Right lobe of liver (tissue), 4 donors: ENCODE measurements around the gene BDH1.

Source experiments
- POLR2A ChIP-seq: fragments of 450-650 bp; IDR thresholded peaks from one replicate; pipeline ENCODE4 v1.6.1; 2017; ENCODE audit warnings: antibody characterized with exemption, mild to moderate bottlenecking
- TF ChIP-seq, protein P1 (sequence below), 4 donors: fragments of 200-600 bp in 3 of 4; fragments of 450-650 bp in 1 of 4; IDR thresholded peaks; one replicate each; pipeline versions ENCODE4 v1.5.1 to v1.8.0; 2016 to 2022; ENCODE audit warnings: antibody characterized with exemption in 4 of 4, mild to moderate bottlenecking in 2 of 4
- donor health status: DM: no; HTN: no; CAD: no.
- donor health status: DM: no; HTN: no; CAD: no.
- donor health status: DM: no; HTN: yes; CAD: no.

DNA sequence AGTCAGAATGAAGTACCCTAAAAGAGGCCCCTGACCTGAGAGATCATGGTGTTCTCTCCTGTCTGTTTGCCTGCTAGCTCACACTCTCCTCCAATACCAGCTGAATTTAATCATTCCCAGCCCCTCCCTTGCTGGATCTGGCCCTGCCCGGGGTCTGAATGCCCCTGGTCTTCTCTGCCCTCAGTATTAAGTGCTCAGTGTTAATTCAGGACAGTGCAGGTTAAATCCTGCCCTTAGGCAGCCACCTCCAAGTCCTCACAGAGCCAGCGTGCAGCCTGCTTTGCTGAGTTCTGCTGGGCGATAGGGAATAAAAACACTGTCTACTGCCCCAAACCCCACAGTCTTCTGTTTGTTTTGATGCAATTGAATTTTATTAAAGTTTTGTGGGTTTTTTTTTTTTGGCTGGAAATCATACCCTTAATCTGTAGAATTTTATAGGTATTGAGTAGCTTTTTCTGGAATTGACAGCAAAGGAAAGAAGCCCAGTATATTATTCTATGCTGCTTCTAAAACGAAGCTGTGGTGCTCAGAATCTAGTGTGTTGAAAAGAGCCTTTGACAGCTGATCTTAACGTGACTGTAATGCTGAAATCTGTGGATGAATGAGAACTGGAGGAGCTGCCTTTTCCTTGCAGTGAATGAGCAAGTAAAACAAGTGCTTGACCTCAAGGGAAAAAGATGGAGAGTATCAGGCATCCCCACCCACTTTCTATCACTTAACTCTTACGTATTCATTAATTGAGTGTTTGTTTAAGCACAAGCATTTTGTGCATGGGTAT lies 12.3 kb upstream of the BDH1 start:
- TF ChIP-seq, protein P1, sequence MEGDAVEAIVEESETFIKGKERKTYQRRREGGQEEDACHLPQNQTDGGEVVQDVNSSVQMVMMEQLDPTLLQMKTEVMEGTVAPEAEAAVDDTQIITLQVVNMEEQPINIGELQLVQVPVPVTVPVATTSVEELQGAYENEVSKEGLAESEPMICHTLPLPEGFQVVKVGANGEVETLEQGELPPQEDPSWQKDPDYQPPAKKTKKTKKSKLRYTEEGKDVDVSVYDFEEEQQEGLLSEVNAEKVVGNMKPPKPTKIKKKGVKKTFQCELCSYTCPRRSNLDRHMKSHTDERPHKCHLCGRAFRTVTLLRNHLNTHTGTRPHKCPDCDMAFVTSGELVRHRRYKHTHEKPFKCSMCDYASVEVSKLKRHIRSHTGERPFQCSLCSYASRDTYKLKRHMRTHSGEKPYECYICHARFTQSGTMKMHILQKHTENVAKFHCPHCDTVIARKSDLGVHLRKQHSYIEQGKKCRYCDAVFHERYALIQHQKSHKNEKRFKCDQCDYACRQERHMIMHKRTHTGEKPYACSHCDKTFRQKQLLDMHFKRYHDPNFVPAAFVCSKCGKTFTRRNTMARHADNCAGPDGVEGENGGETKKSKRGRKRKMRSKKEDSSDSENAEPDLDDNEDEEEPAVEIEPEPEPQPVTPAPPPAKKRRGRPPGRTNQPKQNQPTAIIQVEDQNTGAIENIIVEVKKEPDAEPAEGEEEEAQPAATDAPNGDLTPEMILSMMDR (IDR thresholded peaks at IDR 0.05): no peak
- no peak for TF ChIP-seq POLR2A
